HEK293 (cell line): Measurements from ENCODE around the gene PCSK6.

Source experiments
- REPIN1 ChIP-seq: fragments of 450-650 bp; formaldehyde crosslinking; IDR thresholded peaks from 2 replicates; pipeline ENCODE4 v1.5.1; 2017; ENCODE audit warnings: missing biosample characterization, missing genetic modification characterization, low read depth
- YY1 ChIP-seq: fragments of 450-650 bp; formaldehyde crosslinking; IDR thresholded peaks from 2 replicates; pipeline ENCODE4 v1.5.1; 2018; ENCODE audit warnings: missing biosample characterization, missing genetic modification characterization
- ZBTB7A ChIP-seq: fragments of 450-650 bp; formaldehyde crosslinking; IDR thresholded peaks from 2 replicates; pipeline ENCODE4 v1.5.1; 2016; ENCODE audit warnings: low read depth, missing biosample characterization, missing genetic modification characterization
- ZNF10 ChIP-seq: fragments of 450-650 bp; formaldehyde crosslinking; IDR thresholded peaks from 2 replicates; pipeline ENCODE4 v1.5.1; 2017; ENCODE audit warnings: missing biosample characterization, missing genetic modification characterization
- ZNF138 ChIP-seq: fragments of 450-650 bp; formaldehyde crosslinking; IDR thresholded peaks from 2 replicates; pipeline ENCODE4 v1.5.1; 2016; ENCODE audit warnings: missing biosample characterization, missing genetic modification characterization, borderline replicate concordance
- ZNF274 ChIP-seq, 2 experiments: fragments of 200-500 bp in 1 of 2; fragments of 450-650 bp in 1 of 2; sonication (Bioruptor generic) in 1 of 2; formaldehyde crosslinking in 1 of 2; IDR thresholded peaks; 2 replicates each; pipeline versions ENCODE4 v1.5.1 to v1.6.1; 2014 to 2016; ENCODE audit warnings: borderline replicate concordance in 1 of 2, inconsistent platforms in 1 of 2, low read length in 1 of 2, missing biosample characterization in 1 of 2, missing genetic modification characterization in 1 of 2
- ZNF350 ChIP-seq: fragments of 450-650 bp; formaldehyde crosslinking; IDR thresholded peaks from 2 replicates; pipeline ENCODE4 v1.5.0; 2017; ENCODE audit warnings: missing biosample characterization, mild to moderate bottlenecking, missing genetic modification characterization
- TF ChIP-seq, protein P1 (sequence below): fragments of 450-650 bp; formaldehyde crosslinking; IDR thresholded peaks from 2 replicates; pipeline ENCODE4 v1.5.1; 2016; ENCODE audit warnings: missing biosample characterization, missing genetic modification characterization
- TF ChIP-seq, protein P2 (sequence below): fragments of 450-650 bp; formaldehyde crosslinking; IDR thresholded peaks from 2 replicates; pipeline ENCODE4 v1.5.1; 2016; ENCODE audit warnings: missing biosample characterization, missing genetic modification characterization, borderline replicate concordance
- TF ChIP-seq, protein P3 (sequence below): fragments of 450-650 bp; formaldehyde crosslinking; IDR thresholded peaks from 2 replicates; pipeline ENCODE4 v1.5.1; 2016; ENCODE audit warnings: missing biosample characterization, missing genetic modification characterization

DNA sequence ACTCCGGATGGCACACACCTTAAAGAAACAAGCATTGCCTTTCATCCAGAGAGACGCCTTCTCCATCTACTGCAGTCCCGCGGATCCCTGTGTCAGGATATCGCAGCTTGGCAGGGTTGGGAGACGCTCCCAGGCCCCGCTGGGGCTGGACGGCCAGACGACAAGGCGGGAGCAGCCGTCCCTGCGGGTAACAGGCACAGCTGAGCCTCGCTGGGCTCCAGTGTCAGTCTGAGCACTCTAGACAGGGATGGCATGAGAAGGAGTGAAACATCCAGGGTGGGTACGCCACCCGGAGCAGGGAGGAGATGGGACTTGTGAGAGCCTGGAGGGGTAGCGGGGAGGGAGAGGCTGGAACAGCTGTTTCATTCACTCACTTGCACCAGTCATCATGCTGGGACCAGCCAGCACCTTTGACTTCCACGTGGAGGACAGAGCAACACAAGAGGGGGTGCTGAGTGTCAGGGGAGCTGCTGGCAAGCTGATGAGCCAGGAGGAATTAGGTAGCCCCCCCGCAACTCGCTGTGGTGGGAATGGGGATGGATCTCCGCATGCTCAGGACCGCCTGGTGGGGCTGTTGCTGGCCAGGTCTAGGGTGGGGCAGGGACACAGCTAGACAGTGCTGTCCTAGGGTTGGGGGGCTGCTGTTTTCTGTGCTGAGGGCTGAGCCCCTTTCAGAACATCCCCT, 162.9 kb downstream of the PCSK6 start:
- TF ChIP-seq ZNF10 (tag by site-specific recombination) = no peak
- no peak for TF ChIP-seq ZNF138 (tag by site-specific recombination)
- TF ChIP-seq ZNF350 (tag by site-specific recombination) = no peak
- TF ChIP-seq ZNF274 (IDR thresholded peaks at IDR 0.05; ENCODE audit: low read length) = no peak
- no peak for TF ChIP-seq ZNF274 (tag by site-specific recombination; IDR thresholded peaks at IDR 0.05; ENCODE audit: borderline replicate concordance)
- TF ChIP-seq YY1 (tag by site-specific recombination) = no peak
- TF ChIP-seq, protein P1, sequence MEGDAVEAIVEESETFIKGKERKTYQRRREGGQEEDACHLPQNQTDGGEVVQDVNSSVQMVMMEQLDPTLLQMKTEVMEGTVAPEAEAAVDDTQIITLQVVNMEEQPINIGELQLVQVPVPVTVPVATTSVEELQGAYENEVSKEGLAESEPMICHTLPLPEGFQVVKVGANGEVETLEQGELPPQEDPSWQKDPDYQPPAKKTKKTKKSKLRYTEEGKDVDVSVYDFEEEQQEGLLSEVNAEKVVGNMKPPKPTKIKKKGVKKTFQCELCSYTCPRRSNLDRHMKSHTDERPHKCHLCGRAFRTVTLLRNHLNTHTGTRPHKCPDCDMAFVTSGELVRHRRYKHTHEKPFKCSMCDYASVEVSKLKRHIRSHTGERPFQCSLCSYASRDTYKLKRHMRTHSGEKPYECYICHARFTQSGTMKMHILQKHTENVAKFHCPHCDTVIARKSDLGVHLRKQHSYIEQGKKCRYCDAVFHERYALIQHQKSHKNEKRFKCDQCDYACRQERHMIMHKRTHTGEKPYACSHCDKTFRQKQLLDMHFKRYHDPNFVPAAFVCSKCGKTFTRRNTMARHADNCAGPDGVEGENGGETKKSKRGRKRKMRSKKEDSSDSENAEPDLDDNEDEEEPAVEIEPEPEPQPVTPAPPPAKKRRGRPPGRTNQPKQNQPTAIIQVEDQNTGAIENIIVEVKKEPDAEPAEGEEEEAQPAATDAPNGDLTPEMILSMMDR (tag by site-specific recombination) = no peak
- no peak for TF ChIP-seq ZBTB7A (tag by site-specific recombination)
- TF ChIP-seq REPIN1 (tag by site-specific recombination) = no peak
- TF ChIP-seq, protein P2, sequence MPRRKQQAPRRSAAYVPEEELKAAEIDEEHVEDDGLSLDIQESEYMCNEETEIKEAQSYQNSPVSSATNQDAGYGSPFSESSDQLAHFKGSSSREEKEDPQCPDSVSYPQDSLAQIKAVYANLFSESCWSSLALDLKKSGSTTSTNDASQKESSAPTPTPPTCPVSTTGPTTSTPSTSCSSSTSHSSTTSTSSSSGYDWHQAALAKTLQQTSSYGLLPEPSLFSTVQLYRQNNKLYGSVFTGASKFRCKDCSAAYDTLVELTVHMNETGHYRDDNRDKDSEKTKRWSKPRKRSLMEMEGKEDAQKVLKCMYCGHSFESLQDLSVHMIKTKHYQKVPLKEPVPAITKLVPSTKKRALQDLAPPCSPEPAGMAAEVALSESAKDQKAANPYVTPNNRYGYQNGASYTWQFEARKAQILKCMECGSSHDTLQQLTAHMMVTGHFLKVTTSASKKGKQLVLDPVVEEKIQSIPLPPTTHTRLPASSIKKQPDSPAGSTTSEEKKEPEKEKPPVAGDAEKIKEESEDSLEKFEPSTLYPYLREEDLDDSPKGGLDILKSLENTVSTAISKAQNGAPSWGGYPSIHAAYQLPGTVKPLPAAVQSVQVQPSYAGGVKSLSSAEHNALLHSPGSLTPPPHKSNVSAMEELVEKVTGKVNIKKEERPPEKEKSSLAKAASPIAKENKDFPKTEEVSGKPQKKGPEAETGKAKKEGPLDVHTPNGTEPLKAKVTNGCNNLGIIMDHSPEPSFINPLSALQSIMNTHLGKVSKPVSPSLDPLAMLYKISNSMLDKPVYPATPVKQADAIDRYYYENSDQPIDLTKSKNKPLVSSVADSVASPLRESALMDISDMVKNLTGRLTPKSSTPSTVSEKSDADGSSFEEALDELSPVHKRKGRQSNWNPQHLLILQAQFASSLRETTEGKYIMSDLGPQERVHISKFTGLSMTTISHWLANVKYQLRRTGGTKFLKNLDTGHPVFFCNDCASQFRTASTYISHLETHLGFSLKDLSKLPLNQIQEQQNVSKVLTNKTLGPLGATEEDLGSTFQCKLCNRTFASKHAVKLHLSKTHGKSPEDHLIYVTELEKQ (tag by site-specific recombination) = no peak
- TF ChIP-seq, protein P3, sequence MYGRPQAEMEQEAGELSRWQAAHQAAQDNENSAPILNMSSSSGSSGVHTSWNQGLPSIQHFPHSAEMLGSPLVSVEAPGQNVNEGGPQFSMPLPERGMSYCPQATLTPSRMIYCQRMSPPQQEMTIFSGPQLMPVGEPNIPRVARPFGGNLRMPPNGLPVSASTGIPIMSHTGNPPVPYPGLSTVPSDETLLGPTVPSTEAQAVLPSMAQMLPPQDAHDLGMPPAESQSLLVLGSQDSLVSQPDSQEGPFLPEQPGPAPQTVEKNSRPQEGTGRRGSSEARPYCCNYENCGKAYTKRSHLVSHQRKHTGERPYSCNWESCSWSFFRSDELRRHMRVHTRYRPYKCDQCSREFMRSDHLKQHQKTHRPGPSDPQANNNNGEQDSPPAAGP (tag by site-specific recombination) = no peak
